Stimulated activated CD8-positive, alpha-beta memory T cell treated with anti-CD3 and anti-CD28 coated beads, Interleukin-7, amount 100 ng/mL, for 4 hours (primary cell): Measurements from ENCODE around the gene RALGPS1.

Source experiments
- DNase-seq, 2 donors: peaks; one replicate each; pipeline ENCODE4 v3.0.0-alpha.2; 2020; ENCODE audit warnings: low read depth in 2 of 2

RALGPS1 gene

GRCh38 chr9:127022913-127023660 lies 108.5 kb downstream of the RALGPS1 start:
- no peak for DNase-seq

GRCh38 chr9:127025042-127025441 lies 110.5 kb downstream of the RALGPS1 start:
- no peak for DNase-seq

- DNase-seq = no peak
Measured at GRCh38 chr9:127027694-127028093, 113.1 kb downstream of the RALGPS1 start.

- no peak for DNase-seq
Measured at GRCh38 chr9:127029548-127029947, 115.0 kb downstream of the RALGPS1 start.

- no peak for DNase-seq
Measured at GRCh38 chr9:127030814-127031740, 116.5 kb downstream of the RALGPS1 start.

- DNase-seq = no peak
Measured at GRCh38 chr9:127032256-127032655, 117.7 kb downstream of the RALGPS1 start.

DNA sequence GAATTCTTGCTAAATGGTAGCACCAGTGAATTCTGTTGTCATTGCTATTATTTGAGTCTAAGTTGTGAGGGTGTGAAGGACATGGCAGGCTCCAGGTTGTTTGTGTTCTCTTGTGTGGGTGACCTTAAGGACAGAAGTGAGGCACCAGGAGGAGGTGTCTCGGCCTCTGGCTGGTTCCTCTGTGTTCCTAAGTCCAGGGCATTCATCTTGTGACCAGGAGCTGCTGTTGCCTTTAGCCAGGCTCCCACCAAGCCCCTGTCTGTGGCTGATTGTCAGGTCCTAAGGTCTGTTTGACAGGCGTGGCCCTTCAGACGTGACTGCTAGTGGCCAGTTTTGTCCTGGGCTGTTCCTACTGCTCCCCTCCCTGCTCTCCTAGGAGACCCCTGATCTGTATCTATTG lies 118.5 kb downstream of the RALGPS1 start:
- no peak for DNase-seq

- DNase-seq = no peak
Measured at GRCh38 chr9:127033789-127034188, 119.2 kb downstream of the RALGPS1 start.

- DNase-seq = no peak
Measured at GRCh38 chr9:127034691-127035090, 120.1 kb downstream of the RALGPS1 start.

GRCh38 chr9:127035423-127035822 lies 120.8 kb downstream of the RALGPS1 start:
- no peak for DNase-seq

DNA sequence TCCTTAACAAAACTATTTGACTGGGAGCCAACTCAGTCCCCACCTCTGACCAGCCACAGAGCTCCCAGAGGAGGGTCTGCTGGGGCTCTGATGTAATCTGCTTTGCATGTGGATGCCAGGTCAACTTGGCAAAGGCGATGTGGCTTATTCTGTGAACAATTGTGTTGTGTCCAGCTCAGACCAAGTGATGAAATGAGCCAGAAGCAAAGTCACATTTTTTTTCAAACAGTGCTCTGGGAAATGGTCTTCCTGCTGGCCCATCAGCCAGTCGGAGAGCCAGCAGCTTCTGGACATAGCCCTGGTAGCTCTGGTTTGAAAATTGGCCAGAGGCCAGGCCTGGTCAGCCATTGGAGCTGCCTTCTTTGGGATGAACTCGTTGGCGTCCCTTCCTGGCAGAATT lies 121.4 kb downstream of the RALGPS1 start:
- DNase-seq = no peak

DNA sequence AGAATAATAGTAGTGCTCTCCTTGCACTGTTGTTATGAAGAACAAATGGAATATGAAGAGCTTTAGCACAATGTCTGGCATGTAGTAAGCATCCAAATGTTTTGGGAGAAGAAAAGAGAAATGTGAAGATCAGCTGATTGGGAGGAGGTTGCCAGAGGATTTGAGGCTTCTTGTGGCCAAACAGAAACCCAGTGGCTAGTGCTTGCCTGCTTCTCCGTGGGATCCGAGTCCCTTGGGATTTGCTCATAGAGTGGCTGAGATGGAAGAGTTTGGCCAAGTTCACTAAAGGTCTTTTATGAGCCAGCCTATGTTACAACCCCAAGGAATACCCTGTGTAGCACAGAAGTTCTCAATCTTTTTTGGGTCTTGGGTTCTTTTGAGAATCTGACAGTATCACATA lies 121.9 kb downstream of the RALGPS1 start:
- DNase-seq = no peak

DNA sequence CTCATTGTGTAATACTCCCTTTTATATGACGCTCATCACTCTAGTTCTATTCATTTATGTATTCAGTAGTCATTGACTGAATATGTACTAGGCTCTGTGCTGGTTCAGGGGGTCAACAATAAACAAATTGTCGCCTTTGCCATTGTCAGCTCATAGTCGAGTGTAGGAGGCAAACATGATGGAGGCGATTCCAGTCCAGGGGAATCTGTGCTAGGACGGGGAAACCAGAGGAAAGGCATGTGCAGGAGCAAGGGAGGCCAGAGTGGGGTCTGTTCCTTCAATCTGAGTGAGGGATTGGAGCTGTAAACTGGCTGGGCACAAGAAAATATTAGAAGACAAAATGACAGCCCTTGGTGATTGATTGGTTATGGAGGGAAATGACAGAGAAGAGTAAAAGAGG lies 123.9 kb downstream of the RALGPS1 start:
- DNase-seq = no peak

DNA sequence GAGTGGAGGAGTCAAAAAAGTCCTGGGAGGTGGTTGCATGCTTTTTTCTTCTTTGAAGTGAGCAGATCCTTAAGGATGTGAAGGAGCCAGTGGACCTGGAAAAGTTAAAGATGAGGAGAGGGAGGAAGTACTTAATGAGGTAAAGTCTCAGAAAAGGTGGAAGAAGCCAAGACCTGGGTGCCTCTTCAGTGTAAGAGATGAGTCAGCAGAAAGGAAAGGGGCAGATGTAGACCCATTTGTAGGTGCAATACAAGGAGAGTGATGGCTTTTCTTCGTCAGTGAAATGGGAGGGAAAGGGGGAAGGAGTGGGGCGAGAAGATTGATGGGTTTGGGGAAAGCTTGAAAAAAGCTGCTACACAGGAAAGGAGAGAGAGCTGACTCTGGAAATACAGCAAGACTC lies 124.9 kb downstream of the RALGPS1 start:
- DNase-seq = no peak

DNA sequence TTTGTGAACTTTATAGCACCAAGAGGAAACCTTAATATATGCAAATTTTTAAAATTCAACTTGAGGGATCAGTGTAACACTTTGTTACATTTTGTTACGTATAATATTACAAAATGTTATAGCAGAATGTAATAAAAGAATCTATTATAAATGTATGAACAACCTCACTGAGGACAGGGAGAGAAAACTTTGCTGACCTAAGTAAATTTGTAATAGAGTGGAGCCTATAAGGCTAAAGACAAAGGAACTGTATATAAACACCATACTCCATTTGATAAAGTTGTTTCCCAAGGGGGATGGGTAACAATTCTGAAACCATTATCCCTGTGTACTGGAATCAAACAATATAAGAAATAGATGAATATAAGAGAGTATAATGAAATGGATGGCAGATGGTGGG lies 130.6 kb downstream of the RALGPS1 start:
- no peak for DNase-seq

GRCh38 chr9:127047971-127048370 lies 133.4 kb downstream of the RALGPS1 start:
- no peak for DNase-seq

DNA sequence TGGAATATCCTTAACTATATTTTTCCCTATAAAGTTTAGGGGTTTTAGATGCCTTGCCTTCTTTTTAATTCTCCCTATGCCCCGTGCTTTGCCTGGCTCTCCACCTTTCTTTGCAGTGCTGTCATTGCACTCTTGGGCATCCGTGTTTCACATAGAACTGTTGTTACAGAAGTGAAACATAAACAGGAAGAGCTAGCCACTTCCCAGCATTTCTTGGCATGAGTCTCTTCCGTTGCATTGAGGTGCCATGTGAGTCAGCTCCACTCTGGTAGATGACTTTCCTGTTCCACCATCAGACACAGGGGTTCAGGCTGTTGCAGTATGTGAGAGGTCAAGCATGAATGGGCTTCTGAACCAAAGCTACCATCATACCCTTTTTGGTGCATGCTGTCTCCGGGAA lies 134.5 kb downstream of the RALGPS1 start:
- no peak for DNase-seq

DNA sequence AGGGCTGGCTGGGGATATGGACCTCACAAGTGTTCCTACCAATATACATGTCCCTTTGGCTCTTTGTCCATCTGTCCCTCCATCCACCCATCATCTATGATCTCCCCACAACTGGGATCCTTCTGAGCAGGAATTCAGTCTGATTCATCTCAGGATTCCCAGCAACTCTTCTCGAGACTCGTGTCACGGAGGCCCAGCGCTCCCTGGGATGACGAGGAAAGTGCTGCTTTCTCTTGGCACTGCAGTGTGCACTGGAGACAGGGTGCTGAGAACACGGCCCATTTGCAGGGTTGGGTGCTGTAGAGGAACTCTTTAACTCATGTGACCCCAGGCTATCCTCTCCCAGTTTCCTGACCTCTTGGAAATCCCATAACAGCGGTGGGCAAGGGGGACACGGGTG lies 135.0 kb downstream of the RALGPS1 start:
- DNase-seq = no peak

- no peak for DNase-seq
Measured at GRCh38 chr9:127050152-127050551, 135.6 kb downstream of the RALGPS1 start.

DNA sequence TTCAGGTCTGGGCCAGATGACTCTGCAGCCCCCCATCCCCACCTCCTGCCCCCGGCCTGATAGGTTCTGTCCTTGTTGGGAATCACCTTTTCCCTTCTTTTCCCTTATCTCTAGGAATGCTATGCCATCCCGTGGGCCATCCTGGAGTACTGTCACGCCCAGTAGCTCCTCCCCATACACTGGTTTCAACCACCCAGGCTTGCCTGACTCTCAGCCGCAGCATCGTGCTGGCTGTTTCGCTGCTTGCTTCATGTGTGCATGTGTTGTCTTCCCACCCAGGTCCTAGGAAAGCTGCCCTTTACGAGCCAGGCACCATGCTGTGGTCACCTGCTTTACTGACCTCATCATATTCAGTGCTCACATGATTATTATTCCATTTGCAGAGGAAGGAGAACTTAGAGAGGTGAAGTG lies 136.0 kb downstream of the RALGPS1 start:
- DNase-seq = no peak

- no peak for DNase-seq
Measured at GRCh38 chr9:127051881-127052595, 137.5 kb downstream of the RALGPS1 start.

GRCh38 chr9:127053057-127053821 lies 138.7 kb downstream of the RALGPS1 start:
- no peak for DNase-seq
